Measurements from ENCODE around the gene NR2E1.

DNA sequence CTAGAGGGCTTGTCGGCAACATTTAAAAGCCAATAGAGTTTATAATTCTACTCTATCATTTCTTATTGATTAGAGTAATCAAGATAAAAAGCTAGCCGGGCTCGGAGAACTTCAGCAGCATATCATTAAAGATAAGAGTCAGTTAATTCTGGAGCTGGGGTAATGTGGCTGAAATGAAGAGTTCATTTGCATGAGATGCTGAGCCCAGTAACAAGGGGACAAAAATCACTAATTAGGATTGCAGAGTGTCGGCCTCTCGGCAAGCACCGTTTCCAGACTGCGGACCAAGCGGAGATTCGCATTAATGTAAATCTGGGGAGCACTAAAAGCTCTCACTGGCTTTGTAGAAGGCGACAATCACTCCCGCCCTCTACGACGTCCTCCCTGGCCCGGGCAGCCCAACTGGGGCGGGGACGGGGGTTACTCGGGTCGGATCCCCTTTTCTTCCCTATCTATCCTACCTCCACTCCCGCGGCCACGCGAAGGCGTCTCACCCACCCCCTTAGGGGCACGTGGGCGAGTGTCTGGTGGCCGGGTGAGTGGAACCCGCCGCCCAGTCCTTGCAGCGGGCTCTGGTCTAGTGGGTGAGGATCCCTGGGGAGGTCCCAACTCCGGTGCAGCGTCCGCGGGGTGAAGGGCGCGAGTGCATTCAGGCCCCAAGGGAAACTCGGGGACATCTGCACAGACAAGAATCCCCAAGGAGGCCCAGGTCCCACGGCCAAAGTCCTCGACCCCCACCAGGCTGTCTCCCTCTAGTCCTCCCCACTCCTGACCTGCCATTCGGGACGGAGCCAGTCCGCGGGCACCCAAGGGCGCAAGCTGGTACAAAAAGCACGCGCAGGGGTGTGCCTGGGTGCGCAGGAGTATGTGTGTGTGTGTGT is 49.0 kb upstream of the NR2E1 start:
- TF ChIP-seq, protein P1, sequence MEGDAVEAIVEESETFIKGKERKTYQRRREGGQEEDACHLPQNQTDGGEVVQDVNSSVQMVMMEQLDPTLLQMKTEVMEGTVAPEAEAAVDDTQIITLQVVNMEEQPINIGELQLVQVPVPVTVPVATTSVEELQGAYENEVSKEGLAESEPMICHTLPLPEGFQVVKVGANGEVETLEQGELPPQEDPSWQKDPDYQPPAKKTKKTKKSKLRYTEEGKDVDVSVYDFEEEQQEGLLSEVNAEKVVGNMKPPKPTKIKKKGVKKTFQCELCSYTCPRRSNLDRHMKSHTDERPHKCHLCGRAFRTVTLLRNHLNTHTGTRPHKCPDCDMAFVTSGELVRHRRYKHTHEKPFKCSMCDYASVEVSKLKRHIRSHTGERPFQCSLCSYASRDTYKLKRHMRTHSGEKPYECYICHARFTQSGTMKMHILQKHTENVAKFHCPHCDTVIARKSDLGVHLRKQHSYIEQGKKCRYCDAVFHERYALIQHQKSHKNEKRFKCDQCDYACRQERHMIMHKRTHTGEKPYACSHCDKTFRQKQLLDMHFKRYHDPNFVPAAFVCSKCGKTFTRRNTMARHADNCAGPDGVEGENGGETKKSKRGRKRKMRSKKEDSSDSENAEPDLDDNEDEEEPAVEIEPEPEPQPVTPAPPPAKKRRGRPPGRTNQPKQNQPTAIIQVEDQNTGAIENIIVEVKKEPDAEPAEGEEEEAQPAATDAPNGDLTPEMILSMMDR (IDR thresholded peaks at IDR 0.05; ENCODE audit: insufficient read depth, low read depth, low read length): no peak
- TF ChIP-seq EZH2 (IDR thresholded peaks at IDR 0.05; ENCODE audit: insufficient read depth, low read length): peak; percentile 85
